ENCODE data around the gene CYP26B1. TPM values are rescaled to one million over a fixed set of nuclear protein-coding genes. Genes with fewer than 3 reads are reported as not detected.

Gene CYP26B1
- total and polyA plus RNA-seq, 2 of the 8 experiments (the other 6 are each of a cell fraction or from before 2014, with no cell fraction given) = 0.06 to 0.69 TPM

GRCh38 chr2:72084584-72084976 is 63.1 kb downstream of the CYP26B1 start:
- Histone ChIP-seq H2BK12ac (ENCODE audit: low read depth, low read length) (no peak overlapping the region), H2BK15ac (ENCODE audit: low read length) (no peak overlapping the region), H3K4me2 (ENCODE audit: insufficient read depth in 1 of 2, low read depth in 2 of 2, low read length in 2 of 2) (no peak overlapping the region), H3K27ac (ENCODE audit: low read depth, low read length) (no peak overlapping the region), H3K79me1 (ENCODE audit: low read depth, low read length) (no peaks in the 10 kb centered on the region), H3K9ac (replicated peaks in 1 of 4; ENCODE audit: extremely low read depth in 1 of 4, low read depth in 3 of 4, low read length in 3 of 4) (no peak overlapping the region), H3K27me3 (replicated peaks in 1 of 4; ENCODE audit: control insufficient read depth in 3 of 4, extremely low read depth in 1 of 4, insufficient read depth in 3 of 4, low read length in 3 of 4) (no peaks in the 10 kb centered on the region), H2BK20ac (ENCODE audit: low read length) (no peak overlapping the region), H2AK5ac (ENCODE audit: low read depth, low read length) (no peak overlapping the region), H4K20me1 (replicated peaks in 1 of 2; ENCODE audit: control insufficient read depth in 1 of 2, insufficient read depth in 2 of 2, low read length in 2 of 2) (no peaks in the 10 kb centered on the region), H3K23me2 (ENCODE audit: low read depth, low read length) (no peaks in the 10 kb centered on the region), H3K56ac (replicated peaks; ENCODE audit: insufficient read length, low read depth, low read length) (no peak overlapping the region), H3K4me1 (replicated peaks in 1 of 4; ENCODE audit: control insufficient read depth in 3 of 4, insufficient read depth in 4 of 4, low read length in 3 of 4) (no peaks in the 10 kb centered on the region), H2BK5ac (ENCODE audit: low read depth, low read length) (no peak overlapping the region), H3K4me3 (ENCODE audit: extremely low read depth in 1 of 4, insufficient read depth in 2 of 4, low read depth in 3 of 4, low read length in 4 of 4) (no peak overlapping the region), H3K79me2 (ENCODE audit: control insufficient read depth in 1 of 2, insufficient read depth in 2 of 2, low read length in 2 of 2) (no peaks in the 10 kb centered on the region), H3K36me3 (ENCODE audit: control insufficient read depth in 2 of 4, insufficient read depth in 4 of 4, low read length in 3 of 4) (no peaks in the 10 kb centered on the region), H4K8ac (ENCODE audit: extremely low read depth, insufficient read depth, low read length) (no peak overlapping the region), H2BK120ac (replicated peaks; ENCODE audit: low read depth, low read length) (no peak overlapping the region), H4K5ac (ENCODE audit: insufficient read length, low read depth, low read length) (no peak overlapping the region), H3K14ac (ENCODE audit: insufficient read length) (no peak overlapping the region), H4K91ac (replicated peaks; ENCODE audit: insufficient read length, low read length) (no peak overlapping the region), H2AFZ (ENCODE audit: low read length) (no peak overlapping the region), H3K9me3 (ENCODE audit: insufficient read depth in 2 of 2, low read depth in 1 of 2, low read length in 1 of 2) (peaks cover 2 to 4% of the 10 kb centered on the region in 2 experiments; a peak in 1 of 4 replicates), H3K23ac (ENCODE audit: insufficient read length) (no peak overlapping the region), H3K4ac (replicated peaks; ENCODE audit: insufficient read length, low read depth, low read length) (no peak overlapping the region), H3K18ac (ENCODE audit: extremely low read depth, low read length) (no peak overlapping the region)
- no peak for TF ChIP-seq E2F6 (IDR thresholded peaks at IDR 0.05)
- TF ChIP-seq RXRA (IDR thresholded peaks at IDR 0.05; ENCODE audit: insufficient read depth, low read depth, low read length) = no peak
- TF ChIP-seq POU5F1 (IDR thresholded peaks at IDR 0.05; ENCODE audit: low read depth, low read length) = no peak
- TF ChIP-seq ATF2 (IDR thresholded peaks at IDR 0.05; ENCODE audit: low read length) = no peak
- 88% methylated on average over 6 of the region's 6 CpGs; no CpG with 5 or more reads in 1 of the 2 experiments for WGBS, 2 experiments (ENCODE audit: extremely low coverage in 1 of 2, insufficient coverage in 1 of 2, insufficient read length in 1 of 2, insufficient replicate concordance in 2 of 2, low coverage in 1 of 2, low lambda C conversion rate in 2 of 2, missing lambda C conversion rate in 1 of 2)
- ChIA-PET POLR2A (ENCODE audit: partially characterized antibody) (no interaction called here), CTCF (ENCODE audit: partially characterized antibody) (interaction anchor here (1.4 kb wide), 1 partner anchor 43 kb away, joined by 4 read pairs; no protein-coding TSS in a partner anchor)
- DNase-seq (ENCODE audit: low read depth in 1 of 2, low spot score in 2 of 2) (no peak), FAIRE-seq (no peak)

All from H1 (cell line).